ENCODE data around the gene FN1.
"Not testable (repeated sequence)": the region's sequence is repeated elsewhere in the genome, so short reads cannot be mapped to it uniquely, and the experiment has no call there.

FN1 gene

DNA sequence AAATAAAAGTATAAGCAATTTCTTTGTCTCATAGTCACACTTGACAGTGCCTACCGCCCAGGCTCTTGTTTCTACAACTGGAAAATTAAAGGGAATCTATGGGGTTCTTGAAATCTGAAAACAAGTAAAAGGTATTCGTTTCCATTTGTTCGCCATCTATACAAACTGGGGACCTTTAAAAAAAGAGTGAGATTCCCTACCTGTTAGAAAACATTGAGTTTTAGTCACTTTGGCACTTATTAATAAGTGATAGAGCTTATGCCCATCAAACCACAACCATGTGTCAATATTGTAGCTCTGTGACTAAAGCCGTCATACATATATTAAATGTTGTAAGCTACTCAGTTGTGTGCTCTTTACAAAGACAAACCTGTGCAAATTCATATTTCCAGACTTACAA is 13.2 kb downstream of the FN1 start:
- no peak for DNase-seq

DNA sequence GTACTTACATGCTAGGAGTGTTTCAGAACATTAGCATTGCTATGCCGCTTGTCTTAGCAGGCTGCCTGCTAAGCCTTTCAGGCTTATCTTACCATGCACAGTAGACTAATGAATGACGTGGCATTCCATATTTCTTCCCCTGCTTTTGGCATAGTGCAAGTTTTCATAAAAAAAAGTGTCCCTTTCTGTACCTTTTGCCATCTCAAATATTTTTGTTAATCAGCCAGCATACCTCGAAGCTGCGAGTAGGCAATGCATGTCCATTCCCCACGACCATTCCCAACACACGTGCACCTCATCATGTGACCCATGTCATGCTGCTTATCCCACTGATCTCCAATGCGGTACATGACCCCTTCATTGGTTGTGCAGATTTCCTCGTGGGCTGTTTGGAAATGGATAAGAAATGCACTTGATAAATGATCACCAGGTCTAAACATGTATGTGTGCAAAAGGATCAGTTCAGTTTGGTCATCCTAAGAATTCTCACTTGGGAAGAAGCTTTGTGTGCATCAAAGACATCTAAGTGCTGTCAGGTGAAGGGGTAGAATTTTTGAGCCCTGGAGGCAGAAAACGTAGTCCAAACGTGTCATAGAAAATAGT is 13.9 kb downstream of the FN1 start:
- no peak for DNase-seq

DNA sequence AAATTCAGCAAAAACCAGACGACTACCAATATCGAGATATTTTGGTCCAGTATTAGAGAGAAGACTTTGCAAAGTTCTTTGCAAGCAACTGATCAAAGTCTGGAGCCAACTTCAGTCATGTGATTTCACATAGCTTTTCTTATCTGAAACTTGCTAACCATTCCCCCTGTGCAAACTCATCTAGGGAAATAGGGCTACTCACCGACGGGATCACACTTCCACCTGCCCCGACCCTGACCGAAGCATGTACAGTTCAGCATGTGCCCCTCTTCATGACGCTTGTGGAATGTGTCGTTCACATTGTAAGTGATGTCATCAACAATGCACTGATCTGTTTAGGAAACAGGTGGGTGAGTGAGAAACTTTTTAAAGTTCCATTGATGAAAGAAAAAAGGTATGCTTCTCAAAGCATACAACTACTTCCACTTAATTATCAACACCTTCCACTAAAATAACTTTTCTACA is 15.4 kb downstream of the FN1 start:
- DNase-seq = no peak

DNA sequence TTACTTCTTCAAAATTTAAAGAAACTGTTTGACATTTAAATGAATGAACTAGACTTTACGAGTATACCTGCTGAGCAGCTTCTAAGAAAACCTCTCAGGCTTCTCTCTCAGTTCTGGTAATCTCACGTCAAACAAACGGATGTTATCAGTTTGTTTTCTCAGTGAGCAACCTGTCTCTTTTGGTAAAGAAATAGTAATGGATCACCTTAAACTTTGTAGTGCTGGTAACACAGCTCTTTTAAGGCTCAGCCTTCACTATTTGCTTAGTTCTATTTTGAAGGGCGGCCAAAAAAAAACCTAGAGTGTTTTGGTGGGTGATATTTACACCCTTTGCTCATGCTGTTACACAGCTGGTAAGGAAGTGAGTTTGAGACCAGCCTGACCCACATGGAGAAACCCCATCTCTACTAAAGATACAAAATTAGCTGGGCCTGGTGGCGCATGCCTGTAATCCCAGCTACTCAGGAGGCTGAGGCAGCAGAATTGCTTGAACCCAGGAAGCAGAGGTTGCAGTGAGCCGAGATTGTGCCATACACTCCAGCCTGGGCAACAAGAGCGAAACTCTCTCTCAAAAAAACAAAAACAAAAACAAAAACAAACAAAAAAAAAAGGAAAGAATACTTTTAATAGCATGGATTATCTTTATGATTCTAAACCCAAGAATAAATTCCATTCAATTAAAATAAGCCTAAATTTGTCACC is 15.9 kb downstream of the FN1 start:
- DNase-seq = no peak

DNA sequence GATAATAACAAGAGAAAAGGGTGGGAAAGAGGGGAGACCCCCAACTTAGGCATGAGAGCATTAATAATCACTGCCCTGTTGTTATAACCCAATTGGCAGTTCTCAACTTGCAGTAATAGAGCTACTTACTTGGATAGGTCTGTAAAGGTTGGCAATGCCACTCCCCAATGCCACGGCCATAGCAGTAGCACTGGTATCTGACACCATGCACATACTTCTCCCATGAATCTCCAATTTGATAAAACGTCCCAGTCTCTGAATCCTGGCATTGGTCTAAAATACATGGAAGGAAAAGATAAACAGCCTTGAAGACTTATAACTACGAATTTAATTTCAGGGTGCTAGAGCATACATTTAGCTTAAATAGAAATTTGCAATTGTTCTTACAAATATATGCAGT is 16.8 kb downstream of the FN1 start:
- DNase-seq = no peak

DNA sequence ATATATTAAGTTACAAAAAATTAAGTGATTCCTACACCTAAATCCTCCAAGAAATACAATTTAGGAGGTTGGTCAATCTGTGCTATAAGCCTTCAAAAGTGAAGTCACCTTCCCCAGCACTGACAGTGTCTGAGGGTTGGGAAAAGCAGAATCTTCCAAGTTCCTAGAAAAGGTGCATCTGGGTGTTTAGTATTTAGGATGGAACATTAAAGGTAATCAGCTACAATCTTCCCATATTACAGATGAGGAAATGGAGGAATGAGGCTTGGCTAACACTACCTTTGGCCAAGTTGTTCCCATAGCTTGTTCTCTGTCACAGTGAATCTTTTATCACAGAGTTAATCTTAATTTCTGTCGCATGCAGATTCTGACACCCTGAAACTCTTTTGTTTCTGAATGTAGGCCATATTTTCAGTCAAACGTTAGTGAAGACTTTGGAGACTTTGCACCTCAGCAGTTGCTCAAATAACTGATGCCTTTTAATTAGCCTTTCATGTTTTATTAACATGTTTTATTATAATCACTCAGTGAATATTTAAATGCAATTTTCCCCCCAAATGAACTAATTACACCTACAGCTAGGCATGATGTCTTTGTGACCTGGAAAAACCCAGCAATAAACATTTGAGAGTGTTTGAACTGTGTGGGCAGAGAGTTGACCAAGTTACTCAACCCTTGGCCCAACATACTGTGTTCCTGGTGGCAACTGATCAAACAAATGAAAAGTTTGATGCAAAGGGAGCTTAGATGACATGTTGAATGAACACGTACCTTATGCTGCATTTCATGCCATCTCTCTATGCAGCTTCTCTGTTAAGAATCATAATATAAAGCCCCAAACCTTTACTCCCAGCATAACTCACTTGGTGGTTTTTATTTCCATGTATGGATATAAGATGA is 17.6 kb downstream of the FN1 start:
- DNase-seq = no peak

DNA sequence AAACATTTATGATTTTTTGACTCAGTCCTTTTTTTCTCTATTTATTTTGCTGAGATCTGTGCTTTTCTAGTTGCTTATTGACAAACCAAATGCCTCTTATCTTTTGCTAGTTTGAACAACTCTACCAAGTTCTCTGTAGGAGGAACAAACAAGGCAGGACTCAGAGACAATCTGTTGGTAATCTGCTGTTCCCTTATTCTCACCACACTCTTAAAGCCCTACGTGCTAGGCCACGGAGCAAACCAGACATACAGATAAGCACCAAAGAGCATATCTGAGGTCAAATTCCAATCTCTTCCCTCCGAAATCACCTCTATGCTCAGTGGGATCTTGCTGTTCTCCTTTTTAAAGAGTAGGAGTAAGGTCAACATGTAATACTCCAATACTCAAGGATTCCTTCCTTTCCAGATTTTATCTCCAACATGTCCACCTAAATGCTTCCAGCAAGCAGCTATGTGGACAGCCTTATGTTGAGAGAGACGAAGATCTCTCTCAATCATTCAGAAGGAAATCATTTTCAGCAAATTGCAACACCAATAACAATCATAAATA is 18.4 kb downstream of the FN1 start:
- no peak for DNase-seq

DNA sequence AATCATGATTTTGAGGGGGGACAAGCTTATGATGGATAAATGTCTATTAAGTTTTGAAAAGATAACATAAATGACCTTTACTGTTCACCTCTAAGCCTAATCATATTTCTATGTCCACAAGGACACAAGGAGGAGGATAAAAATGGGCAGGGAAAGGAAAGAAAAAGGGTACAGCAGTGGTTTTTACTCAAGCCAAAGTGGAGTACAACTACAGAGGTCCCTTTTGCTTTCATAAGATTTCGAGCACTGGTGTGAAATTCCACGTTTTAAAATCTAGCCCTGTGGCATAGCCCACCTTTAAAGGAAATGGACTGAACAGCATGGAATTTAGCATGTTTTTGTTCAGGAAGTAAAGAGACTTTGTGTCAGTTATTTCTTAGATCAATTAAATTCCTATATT is 19.2 kb downstream of the FN1 start:
- DNase-seq = no peak

DNA sequence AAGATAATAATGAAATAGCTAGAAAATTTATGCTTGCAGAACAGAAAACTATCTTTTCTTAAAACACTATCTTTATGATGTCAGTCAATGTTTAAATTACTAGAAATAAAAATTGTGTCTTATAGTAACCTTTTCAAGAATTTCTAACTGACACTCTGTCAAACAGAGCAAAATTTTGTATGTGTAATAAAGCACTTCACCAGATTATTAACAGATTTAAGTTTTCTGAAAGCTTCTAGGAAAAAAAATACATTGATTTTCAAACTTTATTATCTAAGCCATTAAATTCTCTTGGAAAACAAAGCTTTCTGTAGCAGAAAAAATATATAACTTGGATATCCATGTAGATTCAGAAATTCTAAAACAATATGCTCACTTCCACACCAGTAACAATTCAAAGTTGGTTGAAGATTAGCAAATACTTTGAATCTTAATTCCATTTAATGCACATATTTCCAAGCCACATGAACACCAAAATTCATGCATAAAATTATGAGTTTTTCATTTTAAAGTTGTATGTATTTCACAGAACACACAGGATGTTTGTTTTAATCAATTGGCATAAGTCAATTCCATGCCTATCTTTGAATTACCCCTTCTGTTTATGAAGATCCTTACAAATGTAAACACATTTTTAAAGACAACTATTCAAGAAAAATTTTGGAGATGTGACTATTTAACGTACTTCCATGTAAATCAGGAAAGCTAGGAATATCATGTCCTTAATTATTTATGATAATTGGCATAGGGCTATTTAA is 19.9 kb downstream of the FN1 start:
- DNase-seq = no peak

DNA sequence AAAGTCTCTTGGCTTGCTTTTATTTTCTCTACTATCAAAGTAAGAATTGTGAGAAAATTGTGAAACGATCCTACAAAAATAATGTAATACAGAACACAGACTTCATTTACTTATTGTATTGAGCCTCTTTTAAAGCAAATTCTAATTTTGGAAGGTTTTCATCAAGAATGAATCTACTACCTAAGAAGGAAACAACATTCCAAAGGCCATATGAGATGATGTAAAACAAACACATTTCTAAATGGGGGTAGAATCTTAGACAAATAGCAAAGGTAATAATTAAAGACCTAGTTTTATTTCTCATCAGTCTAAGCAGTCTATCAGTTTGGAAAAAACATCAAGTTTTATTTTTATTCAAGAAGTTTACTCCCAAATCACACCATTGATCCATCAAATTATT is 20.6 kb downstream of the FN1 start:
- no peak for DNase-seq

DNA sequence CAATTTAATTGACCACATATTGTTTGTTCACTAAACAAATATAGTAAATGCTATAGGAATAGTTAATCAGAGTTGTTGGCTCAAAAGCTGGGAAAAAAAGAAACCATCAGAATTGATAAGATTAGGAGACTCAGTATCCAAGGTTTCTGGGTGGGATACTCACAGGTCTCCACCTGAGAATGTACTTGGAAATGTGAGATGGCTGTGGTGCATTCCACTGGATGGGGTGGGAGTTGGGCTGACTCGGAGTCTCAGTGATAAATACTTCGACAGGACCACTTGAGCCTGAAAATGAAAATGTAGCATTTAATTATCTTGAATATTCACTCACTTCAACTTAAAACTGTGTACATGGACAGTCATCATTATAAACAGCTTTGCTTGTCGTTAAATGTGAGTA is 21.2 kb downstream of the FN1 start:
- DNase-seq = no peak

DNA sequence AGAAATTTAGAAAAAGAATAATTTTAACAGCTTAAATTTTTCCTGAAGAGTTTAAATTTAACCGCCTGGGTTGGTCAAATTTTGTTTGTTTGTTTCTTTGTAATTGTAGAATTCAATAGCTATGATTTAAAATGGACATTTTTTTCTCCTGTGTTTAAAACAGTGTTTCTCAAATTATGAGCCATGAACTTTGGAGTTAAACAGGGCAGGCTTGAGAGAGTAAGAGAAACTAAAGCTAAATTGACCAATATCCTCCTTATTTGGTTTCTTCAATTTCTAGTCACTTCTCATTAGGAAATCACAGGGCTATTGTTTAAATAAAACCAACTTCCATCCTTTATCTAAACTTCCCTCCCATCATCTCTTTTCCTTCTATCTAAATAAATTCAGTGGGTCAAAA is 21.9 kb downstream of the FN1 start:
- DNase-seq = no peak

DNA sequence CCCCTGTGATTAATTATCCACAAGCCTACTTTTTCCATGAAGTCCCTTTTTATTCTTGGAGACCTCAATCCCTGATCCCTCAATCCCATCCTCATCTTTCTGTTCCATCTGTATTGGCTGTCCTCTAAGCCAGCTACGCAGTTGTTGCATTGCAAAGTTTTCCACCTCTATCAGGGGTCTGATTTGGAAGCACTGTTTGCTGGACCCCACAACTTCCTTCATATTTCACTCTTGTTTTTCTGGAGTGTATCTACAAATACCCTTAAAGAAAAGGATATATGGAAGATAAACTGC is 22.4 kb downstream of the FN1 start:
- no peak for DNase-seq

DNA sequence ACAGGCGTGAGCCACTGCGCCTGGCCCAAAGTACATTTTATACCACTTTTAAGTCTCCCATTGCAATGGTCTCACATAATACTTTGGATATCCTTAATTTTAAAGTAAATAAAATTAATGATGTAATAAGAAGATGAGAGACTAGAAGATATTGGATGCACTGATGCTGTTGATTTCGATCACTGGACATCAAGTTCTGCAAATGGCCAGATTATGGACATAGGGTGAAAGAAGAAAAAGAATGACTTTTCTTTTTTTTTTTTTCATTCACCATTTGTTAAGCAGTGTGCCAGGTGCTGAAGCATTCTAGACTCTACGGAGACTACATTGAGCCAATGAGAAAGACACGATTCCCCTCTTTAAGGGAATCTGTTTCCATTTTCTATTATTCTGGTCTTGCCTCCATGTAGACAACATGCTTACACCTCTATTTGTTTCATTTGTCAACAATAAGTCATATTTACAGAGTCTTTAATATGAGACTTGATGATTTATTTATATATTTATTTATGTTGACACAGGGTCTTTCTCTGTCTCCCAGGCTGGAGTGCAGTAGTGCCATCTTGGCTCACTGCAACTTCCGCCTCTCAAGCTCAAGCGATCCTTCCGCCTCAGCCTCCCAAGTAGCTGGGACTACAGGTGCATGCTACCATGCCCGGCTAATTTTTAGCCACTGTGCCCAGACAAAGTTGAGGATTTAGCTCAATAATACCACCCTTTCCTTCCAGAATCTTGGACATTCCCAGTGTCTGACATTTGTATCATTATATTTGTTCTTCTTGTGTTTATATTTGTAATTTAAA is 23.7 kb downstream of the FN1 start:
- no peak for DNase-seq

DNA sequence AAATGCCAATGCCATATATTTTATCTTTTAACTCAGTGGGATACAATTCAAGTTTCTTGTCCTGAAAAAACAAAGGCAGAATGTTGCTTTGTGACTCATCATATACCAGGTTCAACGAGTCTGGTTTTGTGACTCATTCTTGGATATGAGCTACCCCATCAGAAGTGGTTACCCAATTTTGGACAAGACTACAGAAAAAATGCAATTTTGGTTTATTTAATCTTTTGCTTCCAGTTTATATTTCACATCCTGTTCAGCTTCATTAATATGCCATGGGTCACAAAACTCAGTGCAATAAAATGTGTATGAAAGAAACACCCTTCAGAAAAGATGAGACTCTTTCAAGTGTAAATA is 25.0 kb downstream of the FN1 start:
- DNase-seq = no peak

DNA sequence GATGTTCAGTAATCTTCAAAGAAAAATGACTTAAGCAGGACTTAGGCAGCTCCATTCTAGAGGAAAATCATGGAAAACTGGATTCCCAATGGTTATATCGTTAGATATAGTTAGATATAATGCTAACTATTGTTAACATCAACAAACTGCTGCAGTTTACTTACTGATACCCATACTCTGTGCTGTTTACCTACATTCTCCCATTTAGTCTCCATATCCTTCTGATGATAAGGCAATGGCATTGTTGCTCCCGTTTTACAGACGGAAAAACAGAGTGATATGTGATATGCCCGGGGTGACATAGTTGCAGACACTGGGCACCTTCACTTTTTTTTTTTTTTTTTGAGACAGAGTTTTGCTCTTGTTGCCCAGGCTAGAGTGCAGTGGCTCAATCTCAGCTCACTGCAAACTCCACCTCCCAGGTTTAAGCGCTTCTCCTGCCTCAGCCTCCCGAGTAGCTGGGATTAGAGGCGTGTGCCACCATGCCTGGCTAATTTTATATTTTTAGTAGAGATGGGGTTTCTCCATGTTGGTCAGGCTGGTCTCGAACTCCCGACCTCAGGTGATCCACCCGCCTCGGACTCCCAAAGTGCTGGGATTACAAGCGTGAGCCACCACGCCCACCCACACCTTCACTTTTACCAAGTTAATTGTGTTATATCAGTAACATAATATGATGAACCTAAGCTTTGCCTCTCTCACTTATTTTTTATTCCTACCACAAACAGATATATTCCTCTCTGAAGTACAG is 25.5 kb downstream of the FN1 start:
- not testable (repeated sequence) for DNase-seq

DNA sequence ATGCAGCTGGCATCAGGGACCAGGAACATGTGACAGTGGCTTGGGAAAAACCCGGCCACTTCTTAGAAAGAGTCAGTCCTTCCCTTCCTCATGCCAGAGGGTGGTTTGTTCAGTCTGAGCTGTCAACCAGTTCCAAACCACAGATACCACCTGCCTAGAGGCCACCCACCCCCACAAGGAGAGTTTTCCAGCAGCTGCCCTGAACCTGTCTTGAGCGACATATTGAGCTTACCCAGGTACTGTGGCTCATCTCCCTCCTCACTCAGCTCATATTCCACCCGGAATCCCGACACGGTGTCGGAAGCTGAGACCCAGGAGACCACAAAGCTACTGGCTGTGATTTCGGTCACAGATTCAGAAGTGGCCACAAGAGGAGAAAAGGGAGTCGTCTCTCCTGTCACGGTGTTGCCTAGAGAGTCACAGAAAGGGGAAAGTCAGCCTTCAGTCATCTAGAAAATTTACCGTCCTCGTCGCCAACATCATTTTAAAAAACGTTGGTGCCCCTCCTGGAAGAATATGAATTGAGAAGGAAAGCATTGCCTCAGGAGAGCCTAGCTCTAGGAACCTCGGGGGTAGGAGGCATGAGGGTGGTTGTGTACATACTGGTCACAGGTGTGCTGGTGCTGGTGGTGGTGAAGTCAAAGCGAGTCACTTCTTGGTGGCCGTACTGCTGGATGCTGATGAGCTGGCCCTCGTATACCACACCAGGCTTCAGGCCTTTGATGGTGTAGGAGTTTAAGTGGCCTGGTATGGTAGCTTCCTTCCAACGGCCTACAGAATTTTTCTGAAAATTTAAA is 26.3 kb downstream of the FN1 start:
- peak; percentile 17 to 45 for DNase-seq

DNA sequence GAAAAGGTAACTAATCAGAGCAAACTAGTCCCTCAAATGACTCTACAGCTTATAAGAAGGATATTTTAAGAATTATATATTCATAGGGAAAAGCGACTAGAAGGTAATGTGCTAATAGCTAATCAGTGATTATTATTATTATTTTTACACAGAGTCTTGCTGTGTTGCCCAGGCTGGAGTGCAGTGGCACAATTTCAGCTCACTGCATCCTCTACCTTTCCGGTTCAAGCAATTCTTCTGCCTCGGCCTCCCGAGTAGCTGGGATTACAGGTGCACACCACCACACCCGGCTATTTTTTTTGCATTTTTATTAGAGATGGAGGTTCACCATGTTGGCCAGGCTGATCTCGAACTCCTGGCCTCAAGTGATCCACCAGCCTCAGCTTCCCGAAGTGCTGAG is 27.4 kb downstream of the FN1 start:
- not testable (repeated sequence) for DNase-seq

DNA sequence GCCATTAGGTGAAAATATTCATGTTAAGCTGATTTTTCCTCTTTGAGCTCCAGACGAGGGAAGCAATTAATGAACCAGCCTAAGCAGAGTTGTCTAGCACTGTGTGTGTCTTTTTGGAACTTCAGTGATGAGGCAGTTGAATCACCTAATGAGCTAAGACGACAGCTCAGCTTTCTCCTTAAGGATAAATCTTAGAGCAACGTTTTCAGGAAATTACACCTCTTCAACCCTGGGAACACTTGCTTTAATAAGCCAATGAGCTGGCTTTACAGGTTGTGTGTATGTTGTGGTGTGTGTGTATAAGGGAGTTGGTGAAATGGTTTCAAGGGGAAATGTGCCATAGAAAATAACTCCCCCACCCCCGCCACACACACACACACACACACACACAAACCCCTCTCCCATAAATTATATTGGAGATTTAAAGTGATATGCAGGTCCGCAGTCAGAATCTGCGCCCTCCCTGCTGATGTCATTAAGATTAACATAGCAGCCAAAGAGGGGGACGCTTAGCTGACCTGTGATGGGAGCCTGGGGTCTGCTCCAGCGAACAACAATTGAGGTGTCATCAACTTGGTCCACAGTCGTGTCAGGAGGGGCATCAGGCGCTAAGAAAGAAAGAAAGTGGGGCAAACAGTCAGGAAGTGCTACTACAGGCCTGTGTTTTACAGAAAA is 28.1 kb downstream of the FN1 start:
- no peak for DNase-seq

DNA sequence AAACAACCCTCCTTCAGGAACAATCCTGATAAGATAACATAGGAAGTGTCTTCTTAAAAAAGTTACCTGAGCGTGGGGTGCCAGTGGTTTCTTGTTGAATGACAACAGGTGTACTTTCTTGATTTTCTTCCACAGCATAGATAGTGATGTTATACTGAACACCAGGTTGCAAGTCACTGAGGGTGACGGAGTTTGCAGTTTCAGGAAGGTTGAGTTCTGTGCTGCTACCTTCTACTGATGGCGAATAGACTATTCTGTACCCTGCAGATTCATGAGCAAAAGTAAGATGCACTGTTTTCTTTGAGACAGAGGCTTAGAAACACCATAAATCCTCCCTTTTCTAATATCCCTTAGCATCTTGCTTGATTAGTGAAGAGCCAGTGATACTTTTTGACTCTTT is 28.8 kb downstream of the FN1 start:
- no peak for DNase-seq
